MCF 10A (cell line): ENCODE results near the gene EEF1A2. TPM values are rescaled to one million over a fixed set of nuclear protein-coding genes. Genes with fewer than 3 reads are reported as not detected.

ENCODE experiments used
- BruUV-seq: library from RNA; stranded (reverse); fragments of 400-500 nt; replicated peaks from 2 replicates; lab custom pipeline; 2021; lab: Mats Ljungman, UMichigan
- CTCF ChIA-PET: fragments of 300-600 bp; sonication (Branson Sonifier 250); formaldehyde crosslinking; extraction: SDS; loops from one replicate; lab custom pipeline; 2021; ENCODE audit warnings: antibody characterized with exemption, inconsistent platforms; lab: Yijun Ruan, JAX
- POLR2A ChIA-PET: fragments of 300-600, 350-650 bp; sonication (Branson Sonifier 250); formaldehyde crosslinking; extraction: SDS; loops from one replicate; lab custom pipeline; 2020; ENCODE audit warnings: antibody characterized with exemption, inconsistent platforms; lab: Yijun Ruan, JAX
- DNase-seq: peaks from one replicate; pipeline ENCODE4 v3.0.0-alpha.2; 2018; ENCODE audit not compliant: unreplicated experiment
- H3K27ac Mint-ChIP-seq: one replicate; pipeline ENCODE4 v1.8.0; 2022; ENCODE audit warnings: mild to moderate bottlenecking, low read depth, mixed read lengths; ENCODE audit not compliant: unreplicated experiment
- H3K27me3 Mint-ChIP-seq: one replicate; pipeline ENCODE4 v1.8.0; 2022; ENCODE audit warnings: mixed read lengths; ENCODE audit not compliant: insufficient read depth, unreplicated experiment
- H3K36me3 Mint-ChIP-seq: one replicate; pipeline ENCODE4 v1.8.0; 2022; ENCODE audit warnings: mild to moderate bottlenecking, moderate library complexity, mixed read lengths; ENCODE audit not compliant: insufficient read depth, unreplicated experiment
- H3K4me1 Mint-ChIP-seq: one replicate; pipeline ENCODE4 v1.8.0; 2022; ENCODE audit warnings: mixed read lengths; ENCODE audit not compliant: insufficient read depth, unreplicated experiment
- H3K4me3 Mint-ChIP-seq: one replicate; pipeline ENCODE4 v1.8.0; 2022; ENCODE audit warnings: mild to moderate bottlenecking, moderate library complexity, mixed read lengths; ENCODE audit not compliant: unreplicated experiment
- H3K9me3 Mint-ChIP-seq: one replicate; pipeline ENCODE4 v1.8.0; 2022; ENCODE audit warnings: mixed read lengths; ENCODE audit not compliant: unreplicated experiment
- intact Hi-C: fragments of 100-400 bp; cut with micrococcal nuclease; formaldehyde crosslinking; loops from 2 replicates; pipeline ENCODE4 v1.14.1; 2022
- total RNA-seq: library from RNA; stranded (reverse); gene quantifications from 2 replicates; pipeline ENCODE4 v1.2.3, GENCODE V29; 2022
- TF ChIP-seq, protein P1 (sequence below): fragments of 200-600 bp; IDR thresholded peaks from one replicate; pipeline ENCODE4 v1.8.0; 2022; ENCODE audit warnings: antibody characterized with exemption, mild to moderate bottlenecking; ENCODE audit not compliant: unreplicated experiment

The EEF1A2 gene
- total RNA-seq, 1 experiment from 2014 or later = 3.3 TPM

DNA sequence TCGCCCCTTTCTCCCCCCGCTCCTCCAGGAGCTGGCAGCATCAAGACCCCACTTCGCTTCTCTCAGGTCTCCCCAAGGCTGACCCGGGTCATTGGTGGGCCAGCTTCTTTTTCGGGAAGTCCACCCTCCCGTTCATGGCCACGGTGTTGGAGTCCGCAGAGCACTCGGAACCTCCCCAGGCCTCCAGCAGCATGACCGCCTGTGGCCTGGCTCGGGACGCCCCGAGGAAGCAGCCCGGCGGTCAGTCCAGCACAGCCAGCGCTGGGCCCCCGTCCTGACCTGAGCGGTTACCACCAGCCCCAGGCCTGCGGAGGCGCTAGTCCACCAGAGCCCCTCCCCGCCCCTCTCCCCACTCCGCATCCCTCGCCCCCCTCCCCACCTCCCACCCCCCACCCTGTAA, 22.7 kb upstream of the EEF1A2 start:
- Mint-ChIP-seq H3K4me3 (peak overlapping the region; percentile 83), H3K4me1 (no peaks in the 10 kb centered on the region), H3K36me3 (peaks cover 34% of the 10 kb centered on the region), H3K27ac (peak overlapping the region; percentile 42), H3K27me3 (no peaks in the 10 kb centered on the region), H3K9me3 (no peaks in the 10 kb centered on the region)
- ChIA-PET CTCF (interaction anchor here (0.6 to 4.1 kb wide), 6 partner anchors 8 to 297 kb away, joined by 4 to 20 read pairs (median 4); partner anchors contain the start of gene PTK6), POLR2A (interaction anchor here (0.5 to 5.4 kb wide), 30 partner anchors 13 to 1043 kb away, joined by 3 to 124 read pairs (median 4); partner anchors contain the start of genes PRPF6, PTK6, RTEL1 and SAMD10)
- TF ChIP-seq, protein P1, sequence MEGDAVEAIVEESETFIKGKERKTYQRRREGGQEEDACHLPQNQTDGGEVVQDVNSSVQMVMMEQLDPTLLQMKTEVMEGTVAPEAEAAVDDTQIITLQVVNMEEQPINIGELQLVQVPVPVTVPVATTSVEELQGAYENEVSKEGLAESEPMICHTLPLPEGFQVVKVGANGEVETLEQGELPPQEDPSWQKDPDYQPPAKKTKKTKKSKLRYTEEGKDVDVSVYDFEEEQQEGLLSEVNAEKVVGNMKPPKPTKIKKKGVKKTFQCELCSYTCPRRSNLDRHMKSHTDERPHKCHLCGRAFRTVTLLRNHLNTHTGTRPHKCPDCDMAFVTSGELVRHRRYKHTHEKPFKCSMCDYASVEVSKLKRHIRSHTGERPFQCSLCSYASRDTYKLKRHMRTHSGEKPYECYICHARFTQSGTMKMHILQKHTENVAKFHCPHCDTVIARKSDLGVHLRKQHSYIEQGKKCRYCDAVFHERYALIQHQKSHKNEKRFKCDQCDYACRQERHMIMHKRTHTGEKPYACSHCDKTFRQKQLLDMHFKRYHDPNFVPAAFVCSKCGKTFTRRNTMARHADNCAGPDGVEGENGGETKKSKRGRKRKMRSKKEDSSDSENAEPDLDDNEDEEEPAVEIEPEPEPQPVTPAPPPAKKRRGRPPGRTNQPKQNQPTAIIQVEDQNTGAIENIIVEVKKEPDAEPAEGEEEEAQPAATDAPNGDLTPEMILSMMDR = no peak
- DNase-seq = no peak
- no TSS peak for BruUV-seq
- intact Hi-C loops = no loop called here

GRCh38 chr20:63520934-63521601, 22.2 kb upstream of the EEF1A2 start:
- TF ChIP-seq, protein P1 = no peak
- H3K36me3 Mint-ChIP-seq = peaks cover 34% of the 10 kb centered on the region
- peak overlapping the region; percentile 83 for H3K4me3 Mint-ChIP-seq
- POLR2A ChIA-PET = interaction anchor here (0.5 to 5.4 kb wide), 31 partner anchors 13 to 1043 kb away, joined by 3 to 124 read pairs (median 4); partner anchors contain the start of genes ARFRP1, PRPF6, PTK6 and RTEL1
- peak overlapping the region; percentile 42 for H3K27ac Mint-ChIP-seq
- DNase-seq = peak; percentile 61
- H3K9me3 Mint-ChIP-seq = no peaks in the 10 kb centered on the region
- TSS peak; percentile 79 for BruUV-seq
- H3K4me1 Mint-ChIP-seq = no peaks in the 10 kb centered on the region
- no peaks in the 10 kb centered on the region for H3K27me3 Mint-ChIP-seq
- intact Hi-C loops = loop anchor here (1.0 kb wide), 1 partner anchor 79 kb away; no protein-coding TSS in a partner anchor
- CTCF ChIA-PET = interaction anchor here (0.6 to 4.1 kb wide), 5 partner anchors 8 to 297 kb away, joined by 4 to 20 read pairs (median 5); partner anchors contain the start of gene PTK6

DNA sequence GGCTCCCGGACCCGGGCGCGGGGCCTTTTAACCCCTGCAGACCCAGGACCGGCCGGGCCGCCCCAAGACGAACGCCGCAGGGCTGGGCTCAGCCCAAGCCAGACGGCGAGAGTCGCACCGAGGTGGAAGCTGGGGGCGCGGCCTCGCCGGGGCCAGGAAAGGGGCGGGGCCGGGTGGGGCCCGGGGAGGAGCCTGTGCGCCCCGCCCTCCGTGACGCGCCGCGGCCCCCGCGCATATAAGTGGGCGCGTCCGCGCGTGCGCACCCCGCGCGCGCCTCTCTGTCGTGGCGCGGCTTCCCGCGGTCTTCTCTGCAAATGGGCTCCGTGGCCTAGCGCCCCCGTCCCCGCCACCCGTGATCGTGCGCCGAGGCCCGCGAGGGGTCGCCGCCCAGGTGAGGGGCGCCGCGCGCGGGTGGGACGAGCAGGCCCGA, 21.6 kb upstream of the EEF1A2 start, which contains the start of gene PPDPF:
PPDPF (plus strand) TSS at position 262 of the 430 bp plus-strand sequence. CDS start 544 bp downstream, outside the sequence.
- TF ChIP-seq, protein P1 = no peak
- no peaks in the 10 kb centered on the region for H3K9me3 Mint-ChIP-seq
- POLR2A ChIA-PET = interaction anchor here (0.5 to 5.4 kb wide), 24 partner anchors 12 to 891 kb away, joined by 3 to 124 read pairs (median 4); partner anchors contain the start of genes ARFRP1, GMEB2, PRPF6 and PTK6
- intact Hi-C loops = loop anchor here (1.0 kb wide), 1 partner anchor 78 kb away; no protein-coding TSS in a partner anchor
- DNase-seq = peak; percentile 75
- H3K27me3 Mint-ChIP-seq = no peaks in the 10 kb centered on the region
- peak within 1 kb of the TSS; percentile 42 for H3K27ac Mint-ChIP-seq
- CTCF ChIA-PET = interaction anchor here (0.6 to 4.1 kb wide), 4 partner anchors 17 to 296 kb away, joined by 3 to 20 read pairs (median 10); partner anchors contain the start of gene PTK6
- no peaks in the 10 kb centered on the region for H3K4me1 Mint-ChIP-seq
- no TSS peak for BruUV-seq
- peaks cover 34% of the 10 kb centered on the region for H3K36me3 Mint-ChIP-seq
- peak within 1 kb of the TSS; percentile 83 for H3K4me3 Mint-ChIP-seq
